H9 (cell line): ENCODE measurements around the gene SCEL. TPM values are rescaled to one million over a fixed set of nuclear protein-coding genes. Genes with fewer than 3 reads are reported as not detected.
A peak's percentile ranks its signal among the peaks of the same experiment; 100 is the strongest.

Source experiments
- DNase-seq: peaks from one replicate; pipeline ENCODE4 v3.0.0-alpha.2; 2017
- H2AFZ ChIP-seq: one replicate; pipeline ENCODE4 v1.6.1; 2013; ENCODE audit warnings: mild to moderate bottlenecking, low read length, control low read depth, moderate library complexity
- H2AK5ac ChIP-seq: 2 replicates; pipeline ENCODE4 v1.6.1; 2013; ENCODE audit warnings: low read length, control low read depth, mixed read lengths; ENCODE audit not compliant: insufficient read length
- H2BK120ac ChIP-seq: one replicate; pipeline ENCODE4 v1.6.1; 2013; ENCODE audit warnings: low read depth, mild to moderate bottlenecking, low read length, control low read depth, inconsistent platforms; ENCODE audit not compliant: poor library complexity, severe bottlenecking
- H2BK12ac ChIP-seq: 2 replicates; pipeline ENCODE4 v1.6.1; 2013; ENCODE audit warnings: low read length, control low read depth, mixed read lengths, low read depth; ENCODE audit not compliant: insufficient read length
- H2BK15ac ChIP-seq: 2 replicates; pipeline ENCODE4 v1.6.1; 2013; ENCODE audit warnings: low read depth, low read length, control low read depth
- H2BK20ac ChIP-seq: one replicate; pipeline ENCODE4 v1.6.1; 2013; ENCODE audit warnings: low read depth, mild to moderate bottlenecking, low read length, control low read depth, inconsistent platforms; ENCODE audit not compliant: poor library complexity, severe bottlenecking
- H2BK5ac ChIP-seq: 2 replicates; pipeline ENCODE4 v1.6.1; 2013; ENCODE audit warnings: low read length, control low read depth, mixed read lengths; ENCODE audit not compliant: insufficient read length
- H3K14ac ChIP-seq: 2 replicates; pipeline ENCODE4 v1.6.1; 2013; ENCODE audit warnings: low read length, control low read depth; ENCODE audit not compliant: insufficient read depth
- H3K18ac ChIP-seq: 2 replicates; pipeline ENCODE4 v1.6.1; 2013; ENCODE audit warnings: low read depth, mild to moderate bottlenecking, mixed read lengths, low read length, control low read depth; ENCODE audit not compliant: insufficient read length
- H3K23ac ChIP-seq: 2 replicates; pipeline ENCODE4 v1.6.1; 2013; ENCODE audit warnings: low read length, control low read depth, mixed read lengths, low read depth; ENCODE audit not compliant: insufficient read length
- H3K23me2 ChIP-seq: 2 replicates; pipeline ENCODE4 v1.6.1; 2013; ENCODE audit warnings: low read depth, mild to moderate bottlenecking, mixed read lengths, low read length, control low read depth; ENCODE audit not compliant: insufficient read length, poor library complexity, severe bottlenecking
- H3K27ac ChIP-seq: 2 replicates; pipeline ENCODE4 v1.5.1; 2013; ENCODE audit warnings: low read length, control low read depth, mixed read lengths, low read depth; ENCODE audit not compliant: insufficient read length
- H3K27me3 ChIP-seq: 2 replicates; pipeline ENCODE4 v1.6.1; 2013; ENCODE audit warnings: low read length, control low read depth, inconsistent platforms; ENCODE audit not compliant: insufficient read depth
- H3K4ac ChIP-seq: 2 replicates; pipeline ENCODE4 v1.6.1; 2013; ENCODE audit warnings: low read depth, mild to moderate bottlenecking, control low read depth, inconsistent platforms, low read length, moderate library complexity
- H3K4me1 ChIP-seq: 2 replicates; pipeline ENCODE4 v1.6.1; 2013; ENCODE audit warnings: low read length, control low read depth, inconsistent platforms; ENCODE audit not compliant: insufficient read depth
- H3K4me2 ChIP-seq: 2 replicates; pipeline ENCODE4 v1.6.1; 2013; ENCODE audit warnings: low read length, control low read depth, mixed read lengths; ENCODE audit not compliant: insufficient read length, insufficient read depth
- H3K56ac ChIP-seq: 2 replicates; pipeline ENCODE4 v1.6.1; 2013; ENCODE audit warnings: low read depth, mild to moderate bottlenecking, mixed read lengths, low read length, control low read depth; ENCODE audit not compliant: insufficient read length
- H3K79me1 ChIP-seq: 2 replicates; pipeline ENCODE4 v1.6.1; 2013; ENCODE audit warnings: low read depth, mild to moderate bottlenecking, moderate library complexity, low read length, control low read depth, inconsistent platforms; ENCODE audit not compliant: insufficient read depth, poor library complexity, severe bottlenecking
- H3K79me2 ChIP-seq: 2 replicates; pipeline ENCODE4 v1.6.1; 2013; ENCODE audit warnings: low read length, control low read depth, inconsistent platforms; ENCODE audit not compliant: insufficient read depth
- H3K9ac ChIP-seq: 2 replicates; pipeline ENCODE4 v1.6.1; 2013; ENCODE audit warnings: low read length, control low read depth, mixed read lengths; ENCODE audit not compliant: insufficient read length; ENCODE audit errors: extremely low read depth
- H3K9me3 ChIP-seq: one replicate; pipeline ENCODE4 v1.6.1; 2013; ENCODE audit warnings: low read depth, low read length, inconsistent platforms; ENCODE audit not compliant: control insufficient read depth
- H3T11ph ChIP-seq: one replicate; pipeline ENCODE4 v1.6.1; 2013; ENCODE audit warnings: mild to moderate bottlenecking, low read length, control low read depth, inconsistent platforms
- H4K20me1 ChIP-seq: one replicate; pipeline ENCODE4 v1.6.1; 2013; ENCODE audit not compliant: control insufficient read depth, insufficient read length, insufficient read depth
- H4K5ac ChIP-seq: 2 replicates; pipeline ENCODE4 v1.6.1; 2013; ENCODE audit warnings: low read depth, mild to moderate bottlenecking, mixed read lengths, low read length, control low read depth; ENCODE audit not compliant: insufficient read length
- H4K8ac ChIP-seq: replicated peaks from 2 replicates; pipeline ENCODE4 v1.6.1; 2013; ENCODE audit warnings: low read length, control low read depth, mixed read lengths, low read depth; ENCODE audit not compliant: insufficient read length
- H4K91ac ChIP-seq: 2 replicates; pipeline ENCODE4 v1.6.1; 2013; ENCODE audit warnings: low read depth, mild to moderate bottlenecking, moderate library complexity, mixed read lengths, low read length, control low read depth; ENCODE audit not compliant: insufficient read length
- H3K27ac Mint-ChIP-seq, 3 experiments: 2 replicates in 2 of 3; 3 replicates in 1 of 3; pipeline ENCODE4 v1.8.0; 2020 to 2021; ENCODE audit warnings: mixed read lengths in 3 of 3, mild to moderate bottlenecking in 1 of 3, moderate library complexity in 1 of 3
- H3K27me3 Mint-ChIP-seq: 2 replicates; pipeline ENCODE4 v1.8.0; 2021; ENCODE audit warnings: low read depth, mild to moderate bottlenecking, moderate library complexity, mixed read lengths
- H3K36me3 Mint-ChIP-seq, 3 experiments: 2 replicates in 2 of 3; 3 replicates in 1 of 3; pipeline ENCODE4 v1.8.0; 2020 to 2021; ENCODE audit warnings: low read depth in 3 of 3, mixed read lengths in 3 of 3; ENCODE audit not compliant: insufficient read depth in 1 of 3
- H3K4me1 Mint-ChIP-seq, 2 experiments: 2 replicates each; pipeline ENCODE4 v1.8.0; 2020; ENCODE audit warnings: mixed read lengths in 2 of 2
- H3K4me3 Mint-ChIP-seq, 2 experiments: 2 replicates in 1 of 2; 3 replicates in 1 of 2; pipeline ENCODE4 v1.8.0; 2020 to 2021; ENCODE audit warnings: mild to moderate bottlenecking in 2 of 2, mixed read lengths in 2 of 2, moderate library complexity in 1 of 2
- H3K9me3 Mint-ChIP-seq, 2 experiments: 2 replicates in 1 of 2; 3 replicates in 1 of 2; pipeline ENCODE4 v1.8.0; 2020; ENCODE audit warnings: mild to moderate bottlenecking in 2 of 2, mixed read lengths in 2 of 2, moderate library complexity in 1 of 2
- WGBS: extraction: QIAGEN DNeasy Blood & Tissue Kit; methylation state at CpG from one replicate; pipeline ENCODE4 v1.1.7; 2013; ENCODE audit warnings: missing lambda C conversion rate, low lambda C conversion rate, mixed read lengths; ENCODE audit not compliant: insufficient read length; ENCODE audit errors: extremely low coverage; 5-methylcytosine and 5-hydroxymethylcytosine counted together
- total RNA-seq: library from RNA; stranded (reverse); gene quantifications from 2 replicates; pipeline ENCODE4 v1.2.1, GENCODE V29; 2021
- TF ChIP-seq, protein P1 (sequence below): fragments of 200-600 bp; sonication (generic); conservative IDR thresholded peaks from 3 replicates; pipeline ENCODE4 v1.8.0; 2021; ENCODE audit warnings: antibody characterized with exemption, mild to moderate bottlenecking

The SCEL gene
- total RNA-seq, 1 experiment from 2014 or later: not detected

DNA sequence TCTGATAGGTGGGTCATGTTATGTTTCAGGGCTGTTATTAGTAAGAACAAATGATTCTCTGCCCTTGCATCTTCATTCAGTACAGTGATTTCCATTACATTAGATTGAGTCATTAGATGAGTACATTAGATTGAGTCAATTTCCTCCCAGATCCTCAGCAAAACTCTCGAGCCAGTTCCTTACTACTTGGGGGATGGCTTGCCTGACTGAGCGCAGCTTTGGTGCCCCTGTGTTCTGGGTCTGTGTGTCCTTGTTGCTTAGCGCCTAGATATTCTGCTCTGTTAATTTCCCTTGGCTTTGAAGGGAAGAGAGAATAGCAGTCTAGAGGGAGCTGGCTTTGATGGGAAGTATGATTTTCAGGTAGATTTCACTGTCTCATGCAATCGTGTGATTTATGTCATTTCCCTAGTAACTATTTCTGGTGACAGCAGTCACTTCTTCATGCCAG is 19.1 kb upstream of the SCEL start:
- Histone ChIP-seq H2BK20ac (no peak overlapping the region), H2AK5ac (no peak overlapping the region), H3K9ac (no peak overlapping the region), H3K27me3 (no peaks in the 10 kb centered on the region), H3T11ph (no peak overlapping the region), H4K91ac (no peak overlapping the region), H2BK12ac (no peak overlapping the region), H2AFZ (no peak overlapping the region), H4K5ac (no peak overlapping the region), H3K56ac (no peak overlapping the region), H3K18ac (no peak overlapping the region), H2BK5ac (no peak overlapping the region), H3K4ac (no peak overlapping the region), H3K23me2 (no peaks in the 10 kb centered on the region), H3K79me1 (no peaks in the 10 kb centered on the region), H3K27ac (no peak overlapping the region), H2BK15ac (no peak overlapping the region), H4K20me1 (no peaks in the 10 kb centered on the region), H3K79me2 (no peaks in the 10 kb centered on the region), H2BK120ac (no peak overlapping the region), H3K4me1 (no peaks in the 10 kb centered on the region), H3K4me2 (no peak overlapping the region), H4K8ac (no peak overlapping the region), H3K9me3 (no peaks in the 10 kb centered on the region), H3K23ac (no peak overlapping the region), H3K14ac (no peak overlapping the region)
- Mint-ChIP-seq H3K4me3 (no peak overlapping the region), H3K36me3 (no peaks in the 10 kb centered on the region), H3K27me3 (no peaks in the 10 kb centered on the region), H3K27ac (0 out of 7 replicates have a peak overlapping the region, but pooled peaks of 1 of the 3 experiments have one; percentile 37), H3K9me3 (no peaks in the 10 kb centered on the region), H3K4me1 (peaks cover 6 to 9% of the 10 kb centered on the region in 2 experiments)
- TF ChIP-seq, protein P1, sequence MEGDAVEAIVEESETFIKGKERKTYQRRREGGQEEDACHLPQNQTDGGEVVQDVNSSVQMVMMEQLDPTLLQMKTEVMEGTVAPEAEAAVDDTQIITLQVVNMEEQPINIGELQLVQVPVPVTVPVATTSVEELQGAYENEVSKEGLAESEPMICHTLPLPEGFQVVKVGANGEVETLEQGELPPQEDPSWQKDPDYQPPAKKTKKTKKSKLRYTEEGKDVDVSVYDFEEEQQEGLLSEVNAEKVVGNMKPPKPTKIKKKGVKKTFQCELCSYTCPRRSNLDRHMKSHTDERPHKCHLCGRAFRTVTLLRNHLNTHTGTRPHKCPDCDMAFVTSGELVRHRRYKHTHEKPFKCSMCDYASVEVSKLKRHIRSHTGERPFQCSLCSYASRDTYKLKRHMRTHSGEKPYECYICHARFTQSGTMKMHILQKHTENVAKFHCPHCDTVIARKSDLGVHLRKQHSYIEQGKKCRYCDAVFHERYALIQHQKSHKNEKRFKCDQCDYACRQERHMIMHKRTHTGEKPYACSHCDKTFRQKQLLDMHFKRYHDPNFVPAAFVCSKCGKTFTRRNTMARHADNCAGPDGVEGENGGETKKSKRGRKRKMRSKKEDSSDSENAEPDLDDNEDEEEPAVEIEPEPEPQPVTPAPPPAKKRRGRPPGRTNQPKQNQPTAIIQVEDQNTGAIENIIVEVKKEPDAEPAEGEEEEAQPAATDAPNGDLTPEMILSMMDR: no peak
- WGBS: no CpG with 5 or more reads among the region's 4 CpGs
- no peak for DNase-seq
